Parathyroid adenoma (tissue), 2 donors: Measurements from ENCODE around the gene MBL2.
A peak's percentile ranks its signal among the peaks of the same experiment; 100 is the strongest.

Experiments used
- H2AFZ ChIP-seq: fragments of 300-600 bp; sonication (generic); one replicate; pipeline ENCODE4 v1.7.0; 2017; ENCODE audit warnings: antibody characterized with exemption, mild to moderate bottlenecking
- H3K27ac ChIP-seq: fragments of 300-600 bp; sonication (generic); one replicate; pipeline ENCODE4 v1.7.0; 2017
- H3K27me3 ChIP-seq: fragments of 300-600 bp; sonication (generic); one replicate; pipeline ENCODE4 v1.7.0; 2017; ENCODE audit warnings: low read length; ENCODE audit not compliant: control insufficient read depth, insufficient read depth
- H3K36me3 ChIP-seq: fragments of 300-600 bp; sonication (generic); one replicate; pipeline ENCODE4 v1.7.0; 2017; ENCODE audit warnings: low read length; ENCODE audit not compliant: control insufficient read depth, insufficient read depth
- H3K4me1 ChIP-seq: fragments of 300-600 bp; sonication (generic); one replicate; pipeline ENCODE4 v1.7.0; 2017; ENCODE audit warnings: control low read depth
- H3K4me2 ChIP-seq: fragments of 300-600 bp; sonication (generic); one replicate; pipeline ENCODE4 v1.7.0; 2017; ENCODE audit warnings: low read length
- H3K4me3 ChIP-seq: fragments of 300-600 bp; sonication (generic); one replicate; pipeline ENCODE4 v1.7.0; 2017; ENCODE audit warnings: low read depth, low read length
- H3K79me2 ChIP-seq: fragments of 300-600 bp; sonication (generic); one replicate; pipeline ENCODE4 v1.7.0; 2017; ENCODE audit warnings: control low read depth
- H3K9ac ChIP-seq: fragments of 300-600 bp; sonication (generic); one replicate; pipeline ENCODE4 v1.7.0; 2017; ENCODE audit warnings: mild to moderate bottlenecking
- H3K9me3 ChIP-seq: fragments of 300-600 bp; sonication (generic); one replicate; pipeline ENCODE4 v1.7.0; 2017; ENCODE audit warnings: low read length; ENCODE audit not compliant: control insufficient read depth
- TF ChIP-seq, protein P1 (sequence below): fragments of 300-600 bp; sonication (generic); IDR thresholded peaks from one replicate; pipeline ENCODE4 v1.7.0; 2017; ENCODE audit warnings: antibody characterized with exemption, mild to moderate bottlenecking
- donor health status: primary hyperparathyroidism.

MBL2 gene

DNA sequence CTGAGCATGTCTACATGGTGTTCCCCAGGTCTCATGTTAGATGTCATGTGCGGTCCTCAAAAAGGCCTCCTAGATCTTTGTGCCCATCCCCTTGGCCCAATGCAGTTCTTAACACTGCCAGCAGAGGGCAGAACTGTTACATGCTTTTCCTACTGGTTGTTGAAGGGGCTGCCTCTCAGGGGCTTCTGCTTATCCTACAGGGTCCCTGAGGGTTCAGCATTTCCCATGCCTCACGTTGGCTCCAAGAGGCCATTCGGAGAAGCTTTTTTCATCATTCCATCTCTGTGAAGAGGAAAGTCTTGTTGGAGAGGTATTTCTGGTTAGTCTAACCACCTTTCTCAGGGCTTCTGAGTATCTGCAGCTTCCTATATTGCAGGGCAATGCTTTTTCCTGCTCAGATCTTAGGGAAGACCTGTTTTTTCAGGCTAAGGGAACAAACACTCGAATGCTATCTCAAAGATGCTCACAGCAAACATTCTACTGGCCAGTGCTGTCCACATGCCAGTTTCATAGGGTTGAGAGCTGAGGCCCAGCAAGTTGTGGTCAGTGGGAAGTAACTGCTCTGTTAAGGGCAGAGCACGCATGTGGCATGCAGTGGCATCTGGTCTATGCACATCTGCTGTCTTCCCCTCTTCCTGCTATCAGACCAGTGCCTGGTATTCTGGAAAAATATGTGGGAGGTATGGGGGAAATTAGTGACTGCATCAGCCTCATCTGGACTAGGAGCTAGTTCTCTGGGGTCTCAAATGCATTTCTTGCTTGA lies 31.5 kb downstream of the MBL2 start:
- no peak overlapping the region for H3K27ac ChIP-seq
- no peaks in the 10 kb centered on the region for H3K27me3 ChIP-seq
- no peak overlapping the region for H3K4me3 ChIP-seq
- H3K79me2 ChIP-seq: no peaks in the 10 kb centered on the region
- no peaks in the 10 kb centered on the region for H3K9me3 ChIP-seq
- H3K9ac ChIP-seq: no peak overlapping the region
- H2AFZ ChIP-seq: no peak overlapping the region
- TF ChIP-seq, protein P1, sequence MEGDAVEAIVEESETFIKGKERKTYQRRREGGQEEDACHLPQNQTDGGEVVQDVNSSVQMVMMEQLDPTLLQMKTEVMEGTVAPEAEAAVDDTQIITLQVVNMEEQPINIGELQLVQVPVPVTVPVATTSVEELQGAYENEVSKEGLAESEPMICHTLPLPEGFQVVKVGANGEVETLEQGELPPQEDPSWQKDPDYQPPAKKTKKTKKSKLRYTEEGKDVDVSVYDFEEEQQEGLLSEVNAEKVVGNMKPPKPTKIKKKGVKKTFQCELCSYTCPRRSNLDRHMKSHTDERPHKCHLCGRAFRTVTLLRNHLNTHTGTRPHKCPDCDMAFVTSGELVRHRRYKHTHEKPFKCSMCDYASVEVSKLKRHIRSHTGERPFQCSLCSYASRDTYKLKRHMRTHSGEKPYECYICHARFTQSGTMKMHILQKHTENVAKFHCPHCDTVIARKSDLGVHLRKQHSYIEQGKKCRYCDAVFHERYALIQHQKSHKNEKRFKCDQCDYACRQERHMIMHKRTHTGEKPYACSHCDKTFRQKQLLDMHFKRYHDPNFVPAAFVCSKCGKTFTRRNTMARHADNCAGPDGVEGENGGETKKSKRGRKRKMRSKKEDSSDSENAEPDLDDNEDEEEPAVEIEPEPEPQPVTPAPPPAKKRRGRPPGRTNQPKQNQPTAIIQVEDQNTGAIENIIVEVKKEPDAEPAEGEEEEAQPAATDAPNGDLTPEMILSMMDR: peak; percentile 80
- no peaks in the 10 kb centered on the region for H3K4me1 ChIP-seq
- no peaks in the 10 kb centered on the region for H3K36me3 ChIP-seq
- no peak overlapping the region for H3K4me2 ChIP-seq

DNA sequence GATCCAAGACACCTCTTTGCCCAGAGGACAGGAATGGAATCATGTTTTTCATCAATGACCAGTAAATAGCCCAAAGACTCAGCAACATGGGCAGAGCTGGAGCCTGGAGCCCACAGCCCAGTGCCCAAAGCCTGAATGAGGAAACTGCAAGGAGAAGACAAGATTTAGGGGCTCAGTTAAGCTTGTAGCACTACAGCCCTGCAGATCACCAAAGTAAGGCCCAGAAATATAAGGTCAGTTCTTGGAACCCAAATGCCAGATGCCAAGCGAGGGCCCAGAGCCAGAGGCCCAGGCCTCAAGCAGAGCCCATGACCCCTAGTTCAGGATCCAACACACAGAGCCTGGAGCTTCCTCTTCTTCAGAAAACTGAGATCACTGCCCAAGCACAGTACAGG lies 32.4 kb downstream of the MBL2 start:
- no peak overlapping the region for H3K9ac ChIP-seq
- no peak overlapping the region for H3K27ac ChIP-seq
- no peak overlapping the region for H2AFZ ChIP-seq
- H3K4me1 ChIP-seq: no peaks in the 10 kb centered on the region
- no peaks in the 10 kb centered on the region for H3K36me3 ChIP-seq
- H3K27me3 ChIP-seq: no peaks in the 10 kb centered on the region
- H3K79me2 ChIP-seq: no peaks in the 10 kb centered on the region
- no peak overlapping the region for H3K4me2 ChIP-seq
- H3K4me3 ChIP-seq: no peak overlapping the region
- TF ChIP-seq, protein P1: no peak
- no peaks in the 10 kb centered on the region for H3K9me3 ChIP-seq

DNA sequence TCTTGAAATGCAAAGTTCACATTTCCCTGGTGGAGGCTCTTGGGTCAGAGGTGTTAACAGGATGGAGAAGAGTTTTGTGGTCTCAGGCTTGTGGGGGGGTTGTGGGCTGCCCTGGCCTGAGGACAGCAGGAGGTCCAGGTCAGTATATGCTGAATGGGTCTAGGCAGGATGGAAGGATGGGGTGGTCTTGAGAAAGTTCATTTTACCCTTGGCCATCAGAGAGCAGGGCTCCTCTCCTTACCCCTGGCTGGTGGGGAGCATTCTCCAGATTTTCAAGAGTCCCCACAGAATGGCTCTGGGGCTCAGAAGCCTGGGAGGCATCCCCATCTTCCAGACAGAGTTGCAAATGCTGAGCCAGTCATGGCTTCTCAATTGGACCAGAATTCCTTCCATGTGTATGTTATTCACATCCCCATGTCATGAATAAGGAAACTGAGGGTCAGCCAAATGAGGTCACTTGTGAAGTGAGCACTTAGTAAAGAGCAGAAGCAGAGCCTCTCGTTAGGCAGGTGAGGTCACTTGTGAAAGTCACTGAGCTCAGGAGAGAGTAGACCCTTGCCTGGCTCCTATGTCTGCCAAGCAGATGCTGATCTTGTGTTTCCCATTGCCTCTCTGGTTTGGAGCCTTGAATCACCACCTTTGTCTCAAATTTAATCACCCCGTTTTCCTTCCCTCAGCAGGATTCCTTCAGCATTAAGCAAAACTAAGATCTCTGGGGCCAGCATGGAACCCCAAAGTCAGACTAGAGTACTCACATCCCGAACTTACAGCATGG lies 33.0 kb downstream of the MBL2 start:
- Histone ChIP-seq H3K4me1 (no peaks in the 10 kb centered on the region), H2AFZ (no peak overlapping the region), H3K4me2 (no peak overlapping the region), H3K36me3 (no peaks in the 10 kb centered on the region), H3K9ac (no peak overlapping the region), H3K27ac (no peak overlapping the region), H3K9me3 (no peaks in the 10 kb centered on the region), H3K79me2 (no peaks in the 10 kb centered on the region), H3K27me3 (no peaks in the 10 kb centered on the region), H3K4me3 (no peak overlapping the region)
- TF ChIP-seq, protein P1: no peak

DNA sequence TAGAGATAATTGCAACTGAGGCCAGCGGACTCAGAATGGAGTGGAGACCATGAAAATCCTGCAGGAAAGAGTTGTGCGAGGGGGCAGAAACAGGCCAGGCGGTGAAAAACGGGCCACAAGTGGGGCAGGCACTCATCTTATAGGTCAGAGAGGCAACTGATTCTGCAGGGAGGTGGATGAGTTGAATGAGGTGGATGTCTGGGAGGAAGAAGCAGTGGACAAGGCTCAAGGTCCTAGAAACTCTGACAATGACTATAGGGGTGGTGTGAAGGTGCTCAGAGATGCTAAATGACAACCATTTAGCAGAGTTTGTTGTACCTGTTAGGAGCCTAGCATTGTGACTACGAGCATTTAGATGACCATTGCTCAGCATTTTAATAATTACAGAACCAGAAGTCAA lies 33.6 kb downstream of the MBL2 start:
- Histone ChIP-seq H3K9ac (no peak overlapping the region), H3K36me3 (no peaks in the 10 kb centered on the region), H3K4me1 (no peaks in the 10 kb centered on the region), H3K4me2 (no peak overlapping the region), H2AFZ (no peak overlapping the region), H3K79me2 (no peaks in the 10 kb centered on the region), H3K27me3 (no peaks in the 10 kb centered on the region), H3K9me3 (no peaks in the 10 kb centered on the region), H3K4me3 (no peak overlapping the region), H3K27ac (no peak overlapping the region)
- TF ChIP-seq, protein P1: no peak
